ENCODE measurements around the gene LGALS7B. TPM values are rescaled to one million over a fixed set of nuclear protein-coding genes. Genes with fewer than 3 reads are reported as not detected.
"Not testable (repeated sequence)": the region's sequence is repeated elsewhere in the genome, so short reads cannot be mapped to it uniquely, and the experiment has no call there.

Gene LGALS7B
- total and polyA plus RNA-seq, 2 of the 8 experiments (the other 6 are each of a cell fraction or from before 2014, with no cell fraction given): 3.6 TPM; not detected in 1

DNA sequence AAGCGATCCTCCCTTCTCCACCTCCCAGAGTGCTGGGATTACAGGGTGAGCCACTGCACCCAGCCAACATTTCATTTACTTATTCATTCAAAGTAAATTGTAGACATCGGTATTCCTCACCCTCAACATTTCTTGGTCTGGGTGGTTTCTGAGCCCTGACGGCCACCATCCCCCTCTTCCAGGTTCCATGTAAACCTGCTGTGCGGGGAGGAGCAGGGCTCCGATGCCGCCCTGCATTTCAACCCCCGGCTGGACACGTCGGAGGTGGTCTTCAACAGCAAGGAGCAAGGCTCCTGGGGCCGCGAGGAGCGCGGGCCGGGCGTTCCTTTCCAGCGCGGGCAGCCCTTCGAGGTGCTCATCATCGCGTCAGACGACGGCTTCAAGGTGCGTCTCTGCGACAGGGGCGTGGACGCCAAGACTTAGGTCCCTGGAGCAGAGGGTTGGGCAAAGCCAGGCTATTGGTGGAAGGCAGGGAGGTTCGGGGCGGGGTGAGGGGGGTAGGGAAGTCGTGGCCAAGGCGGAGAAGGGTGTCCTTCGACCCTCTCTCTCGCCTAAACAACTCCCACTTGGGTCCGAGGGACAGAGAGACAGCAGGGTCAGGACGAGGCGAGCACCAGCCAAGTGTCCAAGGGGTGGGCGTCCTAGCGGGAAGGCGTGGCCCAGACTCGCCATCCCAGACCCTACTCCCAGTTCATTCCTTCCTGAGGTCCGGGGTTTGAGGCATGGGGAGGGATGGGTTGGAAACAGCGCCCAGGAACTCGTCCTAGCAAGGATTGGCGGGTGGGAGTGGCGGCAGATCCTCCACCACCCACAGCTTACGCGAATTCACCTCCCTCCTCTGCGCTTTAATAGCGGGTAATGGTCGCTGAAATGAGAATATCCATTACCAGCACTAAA lies 1.8 kb downstream of the LGALS7B start:
- CTCF ChIA-PET (ENCODE audit: partially characterized antibody); H3K4ac ChIP-seq (replicated peaks; ENCODE audit: insufficient read length, low read depth, low read length); H3K9me3 ChIP-seq (ENCODE audit: insufficient read depth in 2 of 2, low read depth in 1 of 2, low read length in 1 of 2); H3K27ac ChIP-seq (ENCODE audit: low read depth, low read length); H4K5ac ChIP-seq (ENCODE audit: insufficient read length, low read depth, low read length); H2AFZ ChIP-seq (ENCODE audit: low read length); H4K8ac ChIP-seq (ENCODE audit: extremely low read depth, insufficient read depth, low read length); H3K36me3 ChIP-seq (ENCODE audit: control insufficient read depth in 2 of 4, insufficient read depth in 4 of 4, low read length in 3 of 4); H4K20me1 ChIP-seq (replicated peaks in 1 of 2; ENCODE audit: control insufficient read depth in 1 of 2, insufficient read depth in 2 of 2, low read length in 2 of 2); H2BK5ac ChIP-seq (ENCODE audit: low read depth, low read length); H4K91ac ChIP-seq (replicated peaks; ENCODE audit: insufficient read length, low read length); H3K18ac ChIP-seq (ENCODE audit: extremely low read depth, low read length); H3K79me1 ChIP-seq (ENCODE audit: low read depth, low read length); H2BK20ac ChIP-seq (ENCODE audit: low read length); H3K56ac ChIP-seq (replicated peaks; ENCODE audit: insufficient read length, low read depth, low read length); H3K4me3 ChIP-seq (ENCODE audit: extremely low read depth in 1 of 4, insufficient read depth in 2 of 4, low read depth in 3 of 4, low read length in 4 of 4); H3K4me2 ChIP-seq (ENCODE audit: insufficient read depth in 1 of 2, low read depth in 2 of 2, low read length in 2 of 2); H3K14ac ChIP-seq (ENCODE audit: insufficient read length); H3K79me2 ChIP-seq (ENCODE audit: control insufficient read depth in 1 of 2, insufficient read depth in 2 of 2, low read length in 2 of 2); H2AK5ac ChIP-seq (ENCODE audit: low read depth, low read length); H3K23me2 ChIP-seq (ENCODE audit: low read depth, low read length); DNase-seq (ENCODE audit: low read depth in 1 of 2, low spot score in 2 of 2); H3K4me1 ChIP-seq (replicated peaks in 1 of 4; ENCODE audit: control insufficient read depth in 3 of 4, insufficient read depth in 4 of 4, low read length in 3 of 4); H2BK120ac ChIP-seq (replicated peaks; ENCODE audit: low read depth, low read length); POLR2A ChIA-PET (ENCODE audit: partially characterized antibody); H3K9ac ChIP-seq (replicated peaks in 1 of 4; ENCODE audit: extremely low read depth in 1 of 4, low read depth in 3 of 4, low read length in 3 of 4); H2BK15ac ChIP-seq (ENCODE audit: low read length); H3K23ac ChIP-seq (ENCODE audit: insufficient read length); H2BK12ac ChIP-seq (ENCODE audit: low read depth, low read length): not testable (repeated sequence)
- peaks cover 0 to 12% (median 3%) of the 10 kb centered on the region in 4 experiments; a peak in 4 of 7 replicates for H3K27me3 ChIP-seq (replicated peaks in 1 of 4; ENCODE audit: control insufficient read depth in 3 of 4, extremely low read depth in 1 of 4, insufficient read depth in 3 of 4, low read length in 3 of 4)
- FAIRE-seq: peak; percentile 71
- WGBS, 2 experiments (ENCODE audit: extremely low coverage in 1 of 2, insufficient coverage in 1 of 2, insufficient read length in 1 of 2, insufficient replicate concordance in 2 of 2, low coverage in 1 of 2, low lambda C conversion rate in 2 of 2, missing lambda C conversion rate in 1 of 2): 69% methylated on average over 13 of the region's 49 CpGs; no CpG with 5 or more reads in 1 of the 2 experiments
